Subcutaneous abdominal adipose tissue (tissue), 5 donors: ENCODE data around the gene CHRNA5.
"Not testable (repeated sequence)": the region's sequence is repeated elsewhere in the genome, so short reads cannot be mapped to it uniquely, and the experiment has no call there.

ENCODE experiments used
- H3K27ac ChIP-seq: one replicate; pipeline ENCODE4 v1.7.0; 2013; ENCODE audit warnings: low read depth, mild to moderate bottlenecking, inconsistent platforms, low read length, moderate library complexity
- H3K27me3 ChIP-seq, 5 donors: one replicate each; pipeline ENCODE4 v1.7.0; 2013; ENCODE audit warnings: low read length in 5 of 5, inconsistent platforms in 1 of 5; ENCODE audit not compliant: control insufficient read depth in 5 of 5, insufficient read depth in 4 of 5
- H3K36me3 ChIP-seq, 5 donors: one replicate each; pipeline ENCODE4 v1.7.0; 2013; ENCODE audit warnings: low read length in 5 of 5; ENCODE audit not compliant: control insufficient read depth in 5 of 5, insufficient read depth in 5 of 5
- H3K4me1 ChIP-seq, 5 donors: one replicate each; pipeline ENCODE4 v1.7.0; 2013; ENCODE audit warnings: low read length in 5 of 5, mild to moderate bottlenecking in 3 of 5, moderate library complexity in 1 of 5; ENCODE audit not compliant: control insufficient read depth in 5 of 5, insufficient read depth in 5 of 5
- H3K4me3 ChIP-seq, 5 donors: one replicate each; pipeline ENCODE4 v1.7.0; 2013; ENCODE audit warnings: low read length in 5 of 5, low read depth in 1 of 5
- H3K9ac ChIP-seq, 5 donors: one replicate each; pipeline ENCODE4 v1.7.0; 2013; ENCODE audit warnings: low read length in 5 of 5, mild to moderate bottlenecking in 4 of 5, moderate library complexity in 3 of 5
- H3K9me3 ChIP-seq, 5 donors: one replicate each; pipeline ENCODE4 v1.7.0; 2013; ENCODE audit warnings: low read length in 5 of 5; ENCODE audit not compliant: control insufficient read depth in 5 of 5
- donor health status: healthy.
- donor health status: healthy.
- donor health status: healthy.
- donor health status: healthy.
- donor health status: healthy.

The CHRNA5 gene

GRCh38 chr15:78565097-78565950 is at the start of gene CHRNA5:
TSS of gene CHRNA5 (plus strand) at chr15:78565520. CDS start at chr15:78565720, 200 bp downstream.
- H3K36me3 ChIP-seq: no peaks in the 10 kb centered on the region
- peaks cover 0 to 11% (median 6%) of the 10 kb centered on the region in 5 donors for H3K27me3 ChIP-seq
- no peak within 1 kb of the TSS for H3K27ac ChIP-seq
- peaks cover 3 to 16% (median 14%) of the 10 kb centered on the region in 5 donors for H3K4me1 ChIP-seq
- no peaks in the 10 kb centered on the region for H3K9me3 ChIP-seq
- peak within 1 kb of the TSS; percentile 65 to 73 (median 72) for H3K4me3 ChIP-seq
- peak within 1 kb of the TSS in 4 of 5 donors; percentile 42 to 68 (median 58) for H3K9ac ChIP-seq

GRCh38 chr15:78520035-78520434 is 45.3 kb upstream of the CHRNA5 start:
- H3K9ac ChIP-seq, H3K4me3 ChIP-seq, H3K36me3 ChIP-seq, H3K27ac ChIP-seq, H3K9me3 ChIP-seq, H3K27me3 ChIP-seq, H3K4me1 ChIP-seq: not testable (repeated sequence)

GRCh38 chr15:78524230-78524629 is 41.1 kb upstream of the CHRNA5 start:
- Histone ChIP-seq H3K27me3 (no peaks in the 10 kb centered on the region), H3K9ac (no peak overlapping the region), H3K9me3 (no peaks in the 10 kb centered on the region), H3K36me3 (peaks cover 0 to 3% (median 0%) of the 10 kb centered on the region in 5 donors), H3K4me3 (no peak overlapping the region), H3K27ac (no peak overlapping the region), H3K4me1 (no peaks in the 10 kb centered on the region)

GRCh38 chr15:78527325-78527724 is 38.0 kb upstream of the CHRNA5 start:
- no peaks in the 10 kb centered on the region for H3K9me3 ChIP-seq
- no peak overlapping the region for H3K9ac ChIP-seq
- no peak overlapping the region for H3K27ac ChIP-seq
- no peak overlapping the region for H3K4me3 ChIP-seq
- H3K36me3 ChIP-seq: peaks cover 0 to 3% (median 0%) of the 10 kb centered on the region in 5 donors
- no peaks in the 10 kb centered on the region for H3K4me1 ChIP-seq
- no peaks in the 10 kb centered on the region for H3K27me3 ChIP-seq

GRCh38 chr15:78533331-78533730 is 32.0 kb upstream of the CHRNA5 start:
- Histone ChIP-seq H3K9me3 (no peaks in the 10 kb centered on the region), H3K4me3 (no peak overlapping the region), H3K9ac (no peak overlapping the region), H3K27ac (no peak overlapping the region), H3K36me3 (peaks cover 0 to 3% (median 0%) of the 10 kb centered on the region in 5 donors), H3K4me1 (no peaks in the 10 kb centered on the region), H3K27me3 (no peaks in the 10 kb centered on the region)

- no peaks in the 10 kb centered on the region for H3K9me3 ChIP-seq
- no peak overlapping the region for H3K9ac ChIP-seq
- peaks cover 0 to 11% (median 8%) of the 10 kb centered on the region in 5 donors for H3K4me1 ChIP-seq
- peaks cover 0 to 3% (median 0%) of the 10 kb centered on the region in 5 donors for H3K36me3 ChIP-seq
- H3K27ac ChIP-seq: no peak overlapping the region
- H3K27me3 ChIP-seq: no peaks in the 10 kb centered on the region
- no peak overlapping the region for H3K4me3 ChIP-seq
Observed at GRCh38 chr15:78536134-78536533, 29.2 kb upstream of the CHRNA5 start.

- H3K9me3 ChIP-seq: no peaks in the 10 kb centered on the region
- H3K9ac ChIP-seq: no peak overlapping the region
- peaks cover 4 to 23% (median 20%) of the 10 kb centered on the region in 5 donors for H3K4me1 ChIP-seq
- H3K27ac ChIP-seq: no peak overlapping the region
- no peak overlapping the region for H3K4me3 ChIP-seq
- H3K36me3 ChIP-seq: peaks cover 0 to 3% (median 2%) of the 10 kb centered on the region in 5 donors
- H3K27me3 ChIP-seq: no peaks in the 10 kb centered on the region
Observed at GRCh38 chr15:78537266-78537905, 27.9 kb upstream of the CHRNA5 start.

GRCh38 chr15:78538358-78538757 is 27.0 kb upstream of the CHRNA5 start:
- Histone ChIP-seq H3K4me1 (peaks cover 4 to 27% (median 24%) of the 10 kb centered on the region in 5 donors), H3K27ac (no peak overlapping the region), H3K9me3 (no peaks in the 10 kb centered on the region), H3K27me3 (no peaks in the 10 kb centered on the region), H3K36me3 (peaks cover under 1 to 12% (median 9%) of the 10 kb centered on the region in 5 donors), H3K4me3 (no peak overlapping the region), H3K9ac (no peak overlapping the region)

GRCh38 chr15:78539464-78540140 is 25.7 kb upstream of the CHRNA5 start:
- peaks cover 4 to 27% (median 24%) of the 10 kb centered on the region in 5 donors for H3K4me1 ChIP-seq
- peaks cover 4 to 19% (median 12%) of the 10 kb centered on the region in 5 donors for H3K36me3 ChIP-seq
- peak overlapping the region; percentile 82 to 99 (median 96) for H3K9ac ChIP-seq
- peak overlapping the region; percentile 97 for H3K27ac ChIP-seq
- H3K27me3 ChIP-seq, H3K9me3 ChIP-seq: not testable (repeated sequence)
- H3K4me3 ChIP-seq: peak overlapping the region; percentile 81 to 98 (median 96)
